Skeletal muscle tissue (tissue), 4 donors: ENCODE results near the gene TEX22. TPM values are rescaled to one million over a fixed set of nuclear protein-coding genes. Genes with fewer than 3 reads are reported as not detected.

ENCODE experiments used
- H3K27ac ChIP-seq: one replicate; pipeline ENCODE4 v1.7.0; 2013; ENCODE audit warnings: mild to moderate bottlenecking, low read depth, low read length, inconsistent platforms
- H3K27me3 ChIP-seq, 3 donors: one replicate each; pipeline ENCODE4 v1.7.0; 2013; ENCODE audit warnings: low read length in 3 of 3; ENCODE audit not compliant: control insufficient read depth in 3 of 3, insufficient read depth in 3 of 3
- H3K36me3 ChIP-seq, 3 donors: one replicate each; pipeline ENCODE4 v1.7.0; 2013; ENCODE audit warnings: low read length in 3 of 3; ENCODE audit not compliant: control insufficient read depth in 3 of 3, insufficient read depth in 3 of 3
- H3K4me1 ChIP-seq, 3 donors: one replicate each; pipeline ENCODE4 v1.7.0; 2013; ENCODE audit warnings: low read length in 3 of 3, mild to moderate bottlenecking in 3 of 3; ENCODE audit not compliant: control insufficient read depth in 3 of 3, insufficient read depth in 3 of 3
- H3K4me3 ChIP-seq, 3 donors: one replicate each; pipeline ENCODE4 v1.7.0; 2013; ENCODE audit warnings: low read length in 3 of 3
- H3K9ac ChIP-seq, 3 donors: one replicate each; pipeline ENCODE4 v1.7.0; 2013; ENCODE audit warnings: low read length in 3 of 3, mild to moderate bottlenecking in 3 of 3, moderate library complexity in 2 of 3, low read depth in 1 of 3
- H3K9me3 ChIP-seq, 3 donors: one replicate each; pipeline ENCODE4 v1.7.0; 2013; ENCODE audit warnings: low read length in 3 of 3; ENCODE audit not compliant: control insufficient read depth in 3 of 3
- total RNA-seq: library from RNA; depleted of rRNA; stranded (reverse); fragments of >200 nt; gene quantifications from one replicate; pipeline ENCODE4 v1.2.3, GENCODE V29; 2014
- donor health status: Osteomylitis.

The TEX22 gene
- total RNA-seq, 1 donor from 2014 or later: under 0.01 TPM

DNA sequence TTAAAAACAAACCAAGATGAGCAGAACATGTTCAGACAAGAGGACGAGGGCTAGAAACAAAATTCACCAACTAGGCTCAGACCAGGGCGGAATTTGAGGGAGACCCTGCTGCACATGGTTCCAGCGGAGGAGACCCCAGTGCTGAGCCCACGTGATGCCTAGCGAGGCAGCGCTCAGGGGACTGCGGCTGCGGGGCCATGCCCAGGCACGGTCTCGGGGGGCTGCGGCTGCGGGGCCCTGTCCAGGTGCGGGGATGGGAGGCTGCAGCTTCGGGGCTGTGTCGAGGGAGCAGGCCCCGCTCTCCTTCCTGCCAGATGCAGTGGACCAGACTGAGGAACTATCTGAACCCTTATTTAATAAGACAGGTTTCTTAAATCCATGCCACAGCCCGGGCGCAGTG is 63.6 kb downstream of the TEX22 start:
- Histone ChIP-seq H3K27ac (no peak overlapping the region), H3K4me1 (peaks cover 12 to 14% (median 13%) of the 10 kb centered on the region in 3 donors), H3K4me3 (no peak overlapping the region), H3K9ac (no peak overlapping the region), H3K36me3 (peaks cover 33 to 47% (median 38%) of the 10 kb centered on the region in 3 donors), H3K9me3 (no peaks in the 10 kb centered on the region), H3K27me3 (no peaks in the 10 kb centered on the region)

Other genes starting within 250 kb of the TEX22 start
- gene JAG2, start 229.8 kb upstream of the TEX22 start, total RNA-seq: 33.9 TPM
- gene NUDT14, start 217.2 kb upstream of the TEX22 start, total RNA-seq: 17.2 TPM
- gene BTBD6, start 150.0 kb upstream of the TEX22 start, total RNA-seq: 50.6 TPM
- gene BRF1, start 97.5 kb upstream of the TEX22 start, total RNA-seq: 38.1 TPM
- 60.0 TPM for gene PACS2, start 83.8 kb upstream of the TEX22 start, total RNA-seq
- 19.3 TPM for gene MTA1, start 21.3 kb downstream of the TEX22 start, total RNA-seq
- 77.8 TPM for gene CRIP2, start 76.3 kb downstream of the TEX22 start, total RNA-seq
- 5.2 TPM for gene CRIP1, start 88.3 kb downstream of the TEX22 start, total RNA-seq
- gene TEDC1, start 92.7 kb downstream of the TEX22 start, total RNA-seq: 2.1 TPM
- gene TMEM121, start 128.0 kb downstream of the TEX22 start, total RNA-seq: 3.1 TPM